NCI-H2227 (cell line): ENCODE measurements around the gene TCF12.

Experiments
- DNase-seq: peaks from one replicate; lab custom pipeline; 2025; ENCODE audit not compliant: unreplicated experiment; lab: John Stamatoyannopoulos, UW

The TCF12 gene

DNA sequence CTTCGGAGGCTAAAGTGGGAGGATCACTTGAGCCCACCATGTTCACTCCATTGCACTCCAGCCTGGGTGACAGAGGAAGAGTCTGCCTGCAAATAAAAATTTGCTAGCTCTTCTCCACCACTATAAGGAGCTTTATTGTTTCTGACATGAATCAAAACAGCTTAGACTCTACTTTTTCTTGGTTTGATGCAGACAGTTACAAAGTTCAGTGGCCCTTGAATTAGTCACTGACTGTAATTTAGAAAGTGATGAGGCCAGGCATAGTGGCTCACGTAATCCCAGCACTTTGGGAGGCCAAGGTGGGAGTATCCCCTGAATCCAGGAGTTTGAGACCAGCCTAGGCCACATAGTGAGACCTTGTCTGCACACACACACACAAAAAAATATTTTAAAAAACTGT is 285.5 kb downstream of the TCF12 start:
- no peak for DNase-seq

- DNase-seq, result no peak
Measured at GRCh38 chr15:57205027-57205855, 286.8 kb downstream of the TCF12 start.

GRCh38 chr15:57205996-57206395 is 287.6 kb downstream of the TCF12 start:
- no peak for DNase-seq

DNA sequence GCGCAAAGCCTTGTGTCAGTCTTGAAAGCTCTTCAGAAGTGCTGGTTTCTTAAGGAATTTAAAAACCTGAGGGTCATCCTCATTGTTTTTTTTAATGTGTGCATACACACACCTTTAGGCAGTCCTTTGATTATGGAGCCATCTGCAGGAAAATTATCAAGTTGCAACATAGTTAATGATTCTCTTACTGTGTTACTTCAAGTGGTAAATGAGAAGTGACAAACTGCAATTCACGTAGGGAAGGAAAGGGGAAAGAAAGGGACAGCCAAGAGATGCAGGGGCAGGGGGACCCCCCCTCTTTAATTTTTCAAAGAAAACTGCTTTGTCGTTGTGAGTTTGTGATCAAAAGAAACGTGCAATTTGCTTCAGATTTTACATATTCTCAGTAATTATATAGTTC is 295.4 kb downstream of the TCF12 start:
- peak; percentile 25 for DNase-seq

DNA sequence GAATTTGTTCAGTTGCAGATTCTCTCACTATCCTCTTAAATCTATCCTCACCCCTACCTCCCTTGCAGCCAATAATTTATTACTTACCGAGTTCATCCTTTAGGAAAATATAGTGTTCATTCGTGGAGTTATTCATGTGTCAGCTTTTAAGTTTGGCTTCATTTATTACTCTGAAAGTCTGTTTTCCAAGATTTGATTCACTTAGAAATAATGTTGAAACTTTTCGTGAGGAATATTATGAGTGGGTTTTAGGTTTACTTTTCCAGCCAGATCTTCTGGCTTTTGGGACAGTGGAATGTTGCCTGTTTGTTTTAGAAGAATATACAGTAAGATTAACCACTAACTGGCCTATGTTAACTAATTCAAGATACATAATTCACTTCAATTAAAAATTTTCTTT is 296.9 kb downstream of the TCF12 start:
- no peak for DNase-seq

DNA sequence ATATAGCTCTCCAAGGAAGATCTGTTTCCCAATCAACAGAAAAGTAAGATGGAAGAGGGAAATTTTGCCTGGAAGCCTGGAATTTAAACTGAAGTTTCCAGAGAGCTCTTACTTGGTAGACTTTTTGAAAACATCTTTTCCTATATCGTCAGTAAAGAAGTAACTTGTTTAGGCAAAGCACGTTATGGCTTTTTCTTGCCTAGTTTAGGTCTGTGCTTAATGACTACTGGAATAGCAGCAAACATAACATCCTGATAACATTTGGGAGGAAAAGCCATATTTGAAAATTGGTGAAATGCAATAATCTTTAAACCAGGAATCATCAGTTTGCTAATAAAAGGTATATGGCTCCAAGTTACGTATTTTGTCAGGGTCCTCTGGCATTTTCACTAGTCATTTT is 297.4 kb downstream of the TCF12 start:
- no peak for DNase-seq

DNA sequence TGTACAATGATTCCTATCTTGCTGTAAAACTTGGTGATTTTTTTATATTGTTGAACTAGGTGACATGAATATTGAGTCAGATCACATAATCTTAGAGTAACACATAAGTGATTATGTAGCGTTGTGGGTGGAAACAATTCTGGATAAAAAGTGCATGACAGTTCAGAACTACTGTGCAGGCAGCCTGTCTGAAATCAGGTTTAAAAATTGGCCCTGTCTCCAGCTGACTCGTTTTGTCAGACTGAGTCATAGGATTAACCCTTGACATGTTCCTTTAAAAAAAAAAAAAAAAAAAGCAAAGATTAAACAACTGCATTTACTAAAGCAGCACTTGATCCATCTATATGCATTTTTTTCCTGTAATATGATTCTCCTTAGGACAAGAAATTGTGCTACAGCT is 297.8 kb downstream of the TCF12 start:
- no peak for DNase-seq

- no peak for DNase-seq
Measured at GRCh38 chr15:57217778-57218598, 299.5 kb downstream of the TCF12 start.

- DNase-seq, result peak; percentile 3
Measured at GRCh38 chr15:57218826-57219576, 300.6 kb downstream of the TCF12 start.

- no peak for DNase-seq
Measured at GRCh38 chr15:57220205-57220604, 301.8 kb downstream of the TCF12 start.

DNA sequence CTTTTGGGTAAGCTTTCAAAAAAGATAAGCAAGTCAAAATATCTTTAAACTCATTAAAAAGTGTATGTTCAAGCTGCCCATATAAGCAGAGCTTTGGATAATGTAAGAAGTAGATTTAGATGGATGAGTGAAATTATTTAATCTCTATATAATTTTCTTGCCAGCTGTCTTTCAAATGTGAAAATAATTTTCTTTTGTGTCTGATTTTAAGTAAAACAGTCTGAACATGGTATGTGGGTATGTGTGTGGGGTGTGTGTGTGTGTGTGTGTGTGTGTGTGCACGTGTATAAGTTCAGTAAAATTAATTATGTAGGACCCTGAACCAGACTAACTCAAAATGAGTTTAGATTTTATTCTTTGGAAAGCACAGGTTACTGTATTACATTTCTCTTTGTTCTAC is 302.7 kb downstream of the TCF12 start:
- DNase-seq, result no peak

GRCh38 chr15:57223345-57223744 is 304.9 kb downstream of the TCF12 start:
- DNase-seq, result no peak

DNA sequence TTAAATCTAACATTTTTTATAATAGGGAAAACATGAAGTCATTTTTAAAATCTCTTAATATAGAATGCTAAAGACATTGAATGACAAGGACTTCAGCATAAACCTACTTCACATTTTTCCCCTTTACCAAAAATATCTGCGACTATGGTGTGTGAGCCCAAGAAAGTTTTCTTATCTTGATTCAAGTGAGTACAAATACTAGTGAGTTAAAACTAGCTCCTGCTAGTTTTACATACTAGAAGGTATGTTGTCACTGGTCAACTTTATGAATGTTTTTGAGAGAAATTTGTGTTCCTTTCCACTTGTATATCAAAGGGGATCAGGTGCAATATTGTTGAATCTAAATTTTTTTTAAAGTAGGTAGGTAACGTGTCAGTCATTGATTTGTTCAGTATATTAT is 305.4 kb downstream of the TCF12 start:
- no peak for DNase-seq

DNA sequence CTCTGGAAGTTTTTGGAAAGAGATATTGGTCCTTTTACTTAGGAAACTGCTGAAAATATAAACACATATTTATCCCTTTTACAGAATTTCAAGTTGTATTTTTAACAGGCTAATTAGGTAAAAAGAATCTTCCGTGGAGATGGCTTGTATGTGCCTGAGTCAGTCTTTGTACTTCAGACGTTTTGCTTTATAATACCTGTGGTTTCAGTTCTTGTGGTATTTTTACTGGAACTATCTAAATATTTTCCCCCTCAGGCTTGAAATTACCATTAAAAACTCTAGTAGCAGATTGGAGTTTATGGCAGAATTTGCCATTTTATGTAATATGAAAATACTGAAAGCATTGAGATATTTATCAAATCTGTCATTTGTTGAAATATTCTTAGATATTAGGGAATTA is 306.2 kb downstream of the TCF12 start:
- DNase-seq, result no peak

GRCh38 chr15:57227166-57227565 is 308.7 kb downstream of the TCF12 start:
- no peak for DNase-seq

GRCh38 chr15:57227899-57228298 is 309.5 kb downstream of the TCF12 start:
- no peak for DNase-seq

DNA sequence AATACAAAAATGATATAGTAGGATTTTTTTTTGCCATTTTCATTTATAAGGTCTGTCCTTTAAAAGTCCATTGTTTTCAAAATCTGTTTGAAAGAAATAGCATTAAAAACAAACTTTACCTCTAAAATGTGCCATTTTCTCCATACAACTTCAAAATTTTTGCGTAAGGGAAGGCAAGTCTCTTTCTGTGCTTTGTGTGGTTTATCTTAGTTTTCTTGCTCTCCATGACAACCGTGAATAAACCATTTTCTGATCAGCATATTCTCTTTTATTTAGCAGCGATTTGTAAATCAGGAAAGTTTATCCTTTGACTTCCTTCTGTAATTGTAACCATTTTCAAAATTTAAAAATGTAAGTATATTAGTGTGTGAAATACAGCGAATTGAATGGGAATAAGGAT is 310.0 kb downstream of the TCF12 start:
- DNase-seq, result no peak

GRCh38 chr15:57229051-57229450 is 310.6 kb downstream of the TCF12 start:
- no peak for DNase-seq

- no peak for DNase-seq
Measured at GRCh38 chr15:57231559-57231958, 313.1 kb downstream of the TCF12 start.

DNA sequence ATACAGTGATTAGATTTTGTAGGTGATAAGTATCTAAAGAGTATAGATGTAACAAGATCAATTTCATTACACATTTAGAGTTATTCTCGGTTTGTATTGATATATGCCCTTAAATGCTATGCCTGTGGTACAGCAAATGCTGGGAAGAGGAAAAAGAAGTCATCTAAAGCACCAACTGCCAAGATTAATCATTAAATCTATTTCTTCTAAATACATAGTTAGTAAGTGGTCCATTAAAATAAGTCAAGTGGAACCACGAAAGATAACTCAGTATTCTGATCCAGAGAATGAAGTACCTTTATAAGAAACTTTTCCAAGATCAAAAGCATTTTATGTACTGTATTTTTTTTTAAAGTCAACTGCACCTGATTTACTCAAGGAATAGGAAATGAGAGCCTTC is 315.7 kb downstream of the TCF12 start:
- no peak for DNase-seq

DNA sequence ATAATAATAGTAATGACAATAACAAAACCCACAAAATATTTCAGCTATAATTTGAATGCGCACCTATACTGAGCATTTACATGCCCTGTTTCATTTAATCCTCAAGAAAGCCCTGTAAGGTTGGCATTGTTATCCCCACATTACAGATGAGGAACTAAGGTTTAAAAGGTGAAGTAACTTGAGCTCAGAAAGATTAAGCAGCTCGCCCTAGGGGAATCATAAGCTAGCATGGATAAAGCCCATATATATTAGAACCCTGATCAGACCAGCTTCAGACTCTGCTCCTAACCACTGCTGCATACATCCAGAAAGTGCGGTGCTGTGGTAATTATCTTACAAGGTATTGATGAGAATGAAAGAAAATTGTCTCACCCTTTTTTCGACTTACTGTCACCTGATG is 316.7 kb downstream of the TCF12 start:
- DNase-seq, result no peak

DNA sequence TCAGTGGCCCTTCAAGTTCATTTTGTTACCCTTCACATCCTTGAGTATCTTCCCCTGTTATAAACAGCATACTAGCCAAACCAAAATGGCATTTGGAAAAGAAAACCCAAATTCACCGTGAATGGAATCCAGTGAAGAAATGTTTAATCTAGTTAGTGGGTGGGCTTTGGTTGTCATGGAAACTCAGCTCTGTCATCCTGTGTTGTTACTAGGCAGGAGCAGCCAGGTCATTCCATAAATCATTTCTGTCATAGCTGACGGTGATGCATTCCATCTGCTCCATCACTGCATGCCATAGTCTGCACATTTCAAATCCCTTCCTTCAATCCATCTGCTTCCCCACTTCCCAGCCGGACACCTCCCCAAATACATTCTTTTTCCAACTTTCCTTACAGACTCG is 317.4 kb downstream of the TCF12 start:
- DNase-seq, result peak; percentile 76
